ENCODE data around the gene EIF2B2.

Gene EIF2B2

GRCh38 chr14:75015496-75015895 lies 12.8 kb downstream of the EIF2B2 start:
- no peak overlapping the region for H2AK5ac ChIP-seq (ENCODE audit: low read length, severe bottlenecking)
- no peaks in the 10 kb centered on the region for H3K9me3 ChIP-seq (ENCODE audit: control insufficient read depth, low read length)
- H3K79me1 ChIP-seq (replicated peaks; ENCODE audit: low read length, poor library complexity, severe bottlenecking) = peaks cover 7% of the 10 kb centered on the region
- no peak overlapping the region for H3K9ac ChIP-seq (ENCODE audit: low read length)
- no peak for DNase-seq
- H3K36me3 ChIP-seq (ENCODE audit: control insufficient read depth in 1 of 2, insufficient read depth in 2 of 2, low read depth in 1 of 2, low read length in 2 of 2) = peaks cover 23 to 74% of the 10 kb centered on the region in 2 experiments
- H2BK12ac ChIP-seq (ENCODE audit: low read length in 2 of 2) = no peak overlapping the region
- no peaks in the 10 kb centered on the region for H3K27me3 ChIP-seq (ENCODE audit: control insufficient read depth in 1 of 2, insufficient read depth in 1 of 2, low read length in 2 of 2)
- H2BK5ac ChIP-seq (ENCODE audit: low read depth, low read length, poor library complexity, severe bottlenecking) = no peak overlapping the region
- no peak overlapping the region for H4K91ac ChIP-seq (ENCODE audit: low read length)
- no peak overlapping the region for H3K14ac ChIP-seq (ENCODE audit: low read length in 2 of 2)
- no peak overlapping the region for H2BK15ac ChIP-seq (ENCODE audit: low read depth, poor library complexity, severe bottlenecking)
- H3K23ac ChIP-seq (ENCODE audit: low read length in 2 of 2) = no peak overlapping the region
- no peak overlapping the region for H3K4me2 ChIP-seq (ENCODE audit: low read length, poor library complexity, severe bottlenecking)
- WGBS = 98% methylated on average over 4 of the region's 5 CpGs
- H2BK120ac ChIP-seq (ENCODE audit: low read depth, low read length) = no peak overlapping the region
- H3K4ac ChIP-seq (ENCODE audit: low read depth in 1 of 2, low read length in 2 of 2) = no peak overlapping the region
- peaks cover 1% of the 10 kb centered on the region for H3K4me1 ChIP-seq (ENCODE audit: control insufficient read depth, insufficient read depth, low read depth, low read length)
- no peak overlapping the region for H3K18ac ChIP-seq (ENCODE audit: low read depth in 1 of 2, low read length in 2 of 2)
- no peak overlapping the region for H3K4me3 ChIP-seq (ENCODE audit: insufficient read depth in 1 of 2, low read depth in 1 of 2, low read length in 2 of 2)
- H3K27ac ChIP-seq (ENCODE audit: low read length, poor library complexity, severe bottlenecking) = no peak overlapping the region
- H4K8ac ChIP-seq (ENCODE audit: low read length) = no peak overlapping the region
- no peak overlapping the region for H2AFZ ChIP-seq (ENCODE audit: low read depth, low read length)

DNA sequence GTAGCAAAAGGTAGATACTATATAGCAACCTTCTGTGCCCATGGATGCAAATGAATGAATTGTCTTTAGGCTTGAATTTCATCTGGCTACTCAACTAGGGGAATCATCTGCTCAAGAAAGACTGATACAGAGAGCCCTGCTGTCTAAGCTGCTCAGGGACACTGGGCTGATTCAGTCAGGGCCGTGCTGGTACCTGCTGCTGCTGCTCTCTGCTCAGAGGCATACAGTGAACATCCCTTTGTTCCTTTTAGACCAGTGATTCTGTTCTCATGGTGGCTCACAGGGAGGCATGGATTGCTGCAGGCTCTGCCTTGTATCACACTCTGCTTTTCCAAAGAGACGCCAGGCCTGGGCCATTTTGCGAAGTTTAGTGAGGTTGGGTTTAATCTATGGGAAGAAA lies 14.1 kb downstream of the EIF2B2 start:
- Histone ChIP-seq H2AK5ac (ENCODE audit: low read length, severe bottlenecking) (no peak overlapping the region), H4K91ac (ENCODE audit: low read length) (no peak overlapping the region), H2BK12ac (ENCODE audit: low read length in 2 of 2) (no peak overlapping the region), H3K4me3 (ENCODE audit: insufficient read depth in 1 of 2, low read depth in 1 of 2, low read length in 2 of 2) (no peak overlapping the region), H3K14ac (ENCODE audit: low read length in 2 of 2) (no peak overlapping the region), H3K79me1 (replicated peaks; ENCODE audit: low read length, poor library complexity, severe bottlenecking) (peaks cover 6% of the 10 kb centered on the region), H3K36me3 (ENCODE audit: control insufficient read depth in 1 of 2, insufficient read depth in 2 of 2, low read depth in 1 of 2, low read length in 2 of 2) (peaks cover 23 to 85% of the 10 kb centered on the region in 2 experiments), H3K9me3 (ENCODE audit: control insufficient read depth, low read length) (no peaks in the 10 kb centered on the region), H3K4me1 (ENCODE audit: control insufficient read depth, insufficient read depth, low read depth, low read length) (no peaks in the 10 kb centered on the region), H3K4me2 (ENCODE audit: low read length, poor library complexity, severe bottlenecking) (no peak overlapping the region), H2BK5ac (ENCODE audit: low read depth, low read length, poor library complexity, severe bottlenecking) (no peak overlapping the region), H3K18ac (ENCODE audit: low read depth in 1 of 2, low read length in 2 of 2) (no peak overlapping the region), H3K9ac (ENCODE audit: low read length) (no peak overlapping the region), H4K8ac (ENCODE audit: low read length) (no peak overlapping the region), H3K27me3 (ENCODE audit: control insufficient read depth in 1 of 2, insufficient read depth in 1 of 2, low read length in 2 of 2) (no peaks in the 10 kb centered on the region), H2BK120ac (ENCODE audit: low read depth, low read length) (no peak overlapping the region), H3K4ac (ENCODE audit: low read depth in 1 of 2, low read length in 2 of 2) (no peak overlapping the region), H3K27ac (ENCODE audit: low read length, poor library complexity, severe bottlenecking) (no peak overlapping the region), H3K23ac (ENCODE audit: low read length in 2 of 2) (no peak overlapping the region), H2AFZ (ENCODE audit: low read depth, low read length) (no peak overlapping the region), H2BK15ac (ENCODE audit: low read depth, poor library complexity, severe bottlenecking) (no peak overlapping the region)
- DNase-seq = no peak
- 93% methylated on average over 3 of the region's 3 CpGs for WGBS

DNA sequence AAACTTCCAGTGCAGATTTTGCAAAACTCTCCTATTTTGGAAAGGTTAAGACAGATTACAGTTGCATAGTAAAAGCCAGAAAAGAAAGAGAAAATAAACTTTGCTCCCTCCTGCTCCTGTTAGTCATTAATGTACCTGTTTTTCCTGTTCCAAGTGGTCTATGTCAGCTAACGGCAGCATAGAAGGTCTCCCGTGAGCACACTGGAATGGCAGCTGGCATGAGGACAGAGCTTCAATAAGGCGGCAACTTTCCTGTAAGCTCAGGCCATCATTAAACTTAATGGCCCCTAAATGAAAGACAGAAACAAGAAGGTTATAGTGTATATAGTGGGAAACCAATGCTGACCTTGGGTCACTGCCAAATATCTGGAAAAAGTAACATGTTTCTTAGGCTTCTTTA lies 16.0 kb downstream of the EIF2B2 start:
- Histone ChIP-seq H3K4ac (ENCODE audit: low read depth in 1 of 2, low read length in 2 of 2) (no peak overlapping the region), H2BK5ac (ENCODE audit: low read depth, low read length, poor library complexity, severe bottlenecking) (no peak overlapping the region), H4K91ac (ENCODE audit: low read length) (no peak overlapping the region), H3K27ac (ENCODE audit: low read length, poor library complexity, severe bottlenecking) (no peak overlapping the region), H3K14ac (ENCODE audit: low read length in 2 of 2) (no peak overlapping the region), H3K4me3 (ENCODE audit: insufficient read depth in 1 of 2, low read depth in 1 of 2, low read length in 2 of 2) (no peak overlapping the region), H4K8ac (ENCODE audit: low read length) (no peak overlapping the region), H3K18ac (ENCODE audit: low read depth in 1 of 2, low read length in 2 of 2) (no peak overlapping the region), H2AFZ (ENCODE audit: low read depth, low read length) (no peak overlapping the region), H3K9me3 (ENCODE audit: control insufficient read depth, low read length) (no peaks in the 10 kb centered on the region), H3K79me1 (replicated peaks; ENCODE audit: low read length, poor library complexity, severe bottlenecking) (peaks cover 6% of the 10 kb centered on the region), H2AK5ac (ENCODE audit: low read length, severe bottlenecking) (no peak overlapping the region), H3K4me1 (ENCODE audit: control insufficient read depth, insufficient read depth, low read depth, low read length) (no peaks in the 10 kb centered on the region), H3K4me2 (ENCODE audit: low read length, poor library complexity, severe bottlenecking) (no peak overlapping the region), H2BK12ac (ENCODE audit: low read length in 2 of 2) (no peak overlapping the region), H3K27me3 (ENCODE audit: control insufficient read depth in 1 of 2, insufficient read depth in 1 of 2, low read length in 2 of 2) (no peaks in the 10 kb centered on the region), H2BK120ac (ENCODE audit: low read depth, low read length) (no peak overlapping the region), H3K9ac (ENCODE audit: low read length) (no peak overlapping the region), H3K36me3 (ENCODE audit: control insufficient read depth in 1 of 2, insufficient read depth in 2 of 2, low read depth in 1 of 2, low read length in 2 of 2) (peaks cover 22 to 92% of the 10 kb centered on the region in 2 experiments), H3K23ac (ENCODE audit: low read length in 2 of 2) (no peak overlapping the region), H2BK15ac (ENCODE audit: low read depth, poor library complexity, severe bottlenecking) (no peak overlapping the region)
- 100% methylated on average over 2 of the region's 3 CpGs for WGBS
- DNase-seq = no peak

- no peak overlapping the region for H2BK12ac ChIP-seq (ENCODE audit: low read length in 2 of 2)
Observed at GRCh38 chr14:75022655-75023054, 19.9 kb downstream of the EIF2B2 start.

More at GRCh38 chr14:75022655-75023054, 19.9 kb downstream of the EIF2B2 start:
- Histone ChIP-seq H3K27ac (ENCODE audit: low read length, poor library complexity, severe bottlenecking) (no peak overlapping the region), H3K9ac (ENCODE audit: low read length) (no peak overlapping the region), H4K91ac (ENCODE audit: low read length) (no peak overlapping the region), H2BK120ac (ENCODE audit: low read depth, low read length) (no peak overlapping the region), H3K4ac (ENCODE audit: low read depth in 1 of 2, low read length in 2 of 2) (no peak overlapping the region), H4K8ac (ENCODE audit: low read length) (no peak overlapping the region), H3K18ac (ENCODE audit: low read depth in 1 of 2, low read length in 2 of 2) (no peak overlapping the region), H2BK5ac (ENCODE audit: low read depth, low read length, poor library complexity, severe bottlenecking) (no peak overlapping the region), H3K4me2 (ENCODE audit: low read length, poor library complexity, severe bottlenecking) (no peak overlapping the region), H3K23ac (ENCODE audit: low read length in 2 of 2) (no peak overlapping the region), H3K4me1 (ENCODE audit: control insufficient read depth, insufficient read depth, low read depth, low read length) (no peaks in the 10 kb centered on the region), H2AK5ac (ENCODE audit: low read length, severe bottlenecking) (no peak overlapping the region), H3K36me3 (ENCODE audit: control insufficient read depth in 1 of 2, insufficient read depth in 2 of 2, low read depth in 1 of 2, low read length in 2 of 2) (peaks cover 5 to 81% of the 10 kb centered on the region in 2 experiments), H2AFZ (ENCODE audit: low read depth, low read length) (no peak overlapping the region), H3K9me3 (ENCODE audit: control insufficient read depth, low read length) (no peaks in the 10 kb centered on the region), H3K79me1 (replicated peaks; ENCODE audit: low read length, poor library complexity, severe bottlenecking) (peaks cover 2% of the 10 kb centered on the region), H3K14ac (ENCODE audit: low read length in 2 of 2) (no peak overlapping the region), H3K27me3 (ENCODE audit: control insufficient read depth in 1 of 2, insufficient read depth in 1 of 2, low read length in 2 of 2) (no peaks in the 10 kb centered on the region), H3K4me3 (ENCODE audit: insufficient read depth in 1 of 2, low read depth in 1 of 2, low read length in 2 of 2) (no peak overlapping the region), H2BK15ac (ENCODE audit: low read depth, poor library complexity, severe bottlenecking) (no peak overlapping the region)
- DNase-seq = peak; percentile 32
- 83% methylated on average over 6 of the region's 8 CpGs for WGBS
